ENCODE data around the gene DZIP3. TPM values are rescaled to one million over a fixed set of nuclear protein-coding genes. Genes with fewer than 3 reads are reported as not detected.

Gene DZIP3
- total and polyA plus RNA-seq, 2 of the 13 experiments (the other 11 are each of a cell fraction or from before 2014, with no cell fraction given) = 11.3 to 17.3 TPM

DNA sequence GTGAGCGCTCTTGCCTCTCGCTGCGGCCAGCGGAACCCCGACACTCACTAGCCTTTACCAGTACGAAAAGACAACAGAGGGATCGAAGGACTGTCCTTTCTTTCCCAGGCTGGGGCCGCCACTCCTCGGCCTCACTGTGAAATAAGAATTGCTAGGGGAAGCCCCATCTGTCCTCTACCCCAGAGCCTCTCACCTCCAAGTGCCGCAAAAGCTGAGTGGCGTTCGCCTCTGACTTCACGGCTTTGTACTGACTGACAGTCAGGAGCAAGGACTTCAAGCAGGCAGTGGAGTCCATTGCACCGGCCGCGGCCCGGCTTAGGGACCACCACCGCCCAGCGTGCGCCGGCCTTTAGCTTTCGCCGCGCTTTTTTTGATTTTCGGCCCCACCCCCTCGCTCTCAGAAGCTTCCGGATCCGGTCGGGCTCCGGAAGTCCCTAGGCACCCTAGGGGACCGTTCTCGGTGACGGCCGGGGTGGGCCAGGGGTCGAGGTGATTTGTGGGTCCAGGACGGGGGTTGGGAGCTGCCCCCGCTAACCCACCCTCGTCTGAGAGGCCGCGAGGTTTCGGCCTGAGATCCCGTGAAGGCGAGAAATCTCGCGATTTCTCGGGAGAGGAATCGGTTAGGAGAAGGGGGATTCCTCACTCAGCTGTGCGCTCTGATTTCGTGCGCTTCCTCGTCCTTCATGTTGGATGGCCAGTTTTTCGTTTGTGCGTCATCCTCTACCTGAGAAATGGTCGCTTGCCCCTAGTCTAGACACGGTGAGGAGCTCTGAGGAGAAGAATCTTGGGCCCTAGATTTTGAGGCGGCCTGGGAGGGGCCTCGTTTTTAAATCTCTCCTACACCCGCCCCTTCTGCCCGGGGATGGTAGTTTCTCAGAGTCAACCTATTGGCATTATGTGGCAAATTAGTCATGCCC is at the start of gene DZIP3, which contains the start of gene CIP2A (continued):
- TF ChIP-seq ZBTB49 (CRISPR knock-in tag; IDR thresholded peaks at IDR 0.05; ENCODE audit: borderline replicate concordance) = no peak
- TF ChIP-seq, protein P1, sequence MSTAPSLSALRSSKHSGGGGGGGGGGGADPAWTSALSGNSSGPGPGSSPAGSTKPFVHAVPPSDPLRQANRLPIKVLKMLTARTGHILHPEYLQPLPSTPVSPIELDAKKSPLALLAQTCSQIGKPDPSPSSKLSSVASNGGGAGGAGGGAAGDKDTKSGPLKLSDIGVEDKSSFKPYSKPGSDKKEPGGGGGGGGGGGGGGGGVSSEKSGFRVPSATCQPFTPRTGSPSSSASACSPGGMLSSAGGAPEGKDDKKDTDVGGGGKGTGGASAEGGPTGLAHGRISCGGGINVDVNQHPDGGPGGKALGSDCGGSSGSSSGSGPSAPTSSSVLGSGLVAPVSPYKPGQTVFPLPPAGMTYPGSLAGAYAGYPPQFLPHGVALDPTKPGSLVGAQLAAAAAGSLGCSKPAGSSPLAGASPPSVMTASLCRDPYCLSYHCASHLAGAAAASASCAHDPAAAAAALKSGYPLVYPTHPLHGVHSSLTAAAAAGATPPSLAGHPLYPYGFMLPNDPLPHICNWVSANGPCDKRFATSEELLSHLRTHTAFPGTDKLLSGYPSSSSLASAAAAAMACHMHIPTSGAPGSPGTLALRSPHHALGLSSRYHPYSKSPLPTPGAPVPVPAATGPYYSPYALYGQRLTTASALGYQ (CRISPR knock-in tag; IDR thresholded peaks at IDR 0.05) = peak; percentile 59
- no peak for TF ChIP-seq ATRX (CRISPR knock-in tag; IDR thresholded peaks at IDR 0.05; ENCODE audit: borderline replicate concordance)
- TF ChIP-seq ZNF513 (CRISPR knock-in tag; conservative IDR thresholded peaks at IDR 0.05) = no peak
- TF ChIP-seq PTBP1 (IDR thresholded peaks at IDR 0.05; ENCODE audit: low read depth, low read length, poor library complexity, severe bottlenecking) = no peak
- no peak for TF ChIP-seq ZNF296 (CRISPR knock-in tag; conservative IDR thresholded peaks at IDR 0.05)
- no peak for TF ChIP-seq HMGA1 (CRISPR knock-in tag; conservative IDR thresholded peaks at IDR 0.05)
- no peak for TF ChIP-seq TEAD3 (CRISPR knock-in tag; optimal IDR thresholded peaks at IDR 0.05; ENCODE audit: borderline replicate concordance)
- TF ChIP-seq, protein P2, sequence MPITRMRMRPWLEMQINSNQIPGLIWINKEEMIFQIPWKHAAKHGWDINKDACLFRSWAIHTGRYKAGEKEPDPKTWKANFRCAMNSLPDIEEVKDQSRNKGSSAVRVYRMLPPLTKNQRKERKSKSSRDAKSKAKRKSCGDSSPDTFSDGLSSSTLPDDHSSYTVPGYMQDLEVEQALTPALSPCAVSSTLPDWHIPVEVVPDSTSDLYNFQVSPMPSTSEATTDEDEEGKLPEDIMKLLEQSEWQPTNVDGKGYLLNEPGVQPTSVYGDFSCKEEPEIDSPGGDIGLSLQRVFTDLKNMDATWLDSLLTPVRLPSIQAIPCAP (CRISPR knock-in tag; IDR thresholded peaks at IDR 0.05; ENCODE audit: low read depth) = no peak
- TF ChIP-seq NRL (CRISPR knock-in tag; IDR thresholded peaks at IDR 0.05; ENCODE audit: borderline replicate concordance) = no peak
- no peak for TF ChIP-seq CBX2 (IDR thresholded peaks at IDR 0.05; ENCODE audit: low read depth, low read length)
- no peak for TF ChIP-seq CBX2 (CRISPR knock-in tag; IDR thresholded peaks at IDR 0.05; ENCODE audit: low read depth)
- TF ChIP-seq, protein P3, sequence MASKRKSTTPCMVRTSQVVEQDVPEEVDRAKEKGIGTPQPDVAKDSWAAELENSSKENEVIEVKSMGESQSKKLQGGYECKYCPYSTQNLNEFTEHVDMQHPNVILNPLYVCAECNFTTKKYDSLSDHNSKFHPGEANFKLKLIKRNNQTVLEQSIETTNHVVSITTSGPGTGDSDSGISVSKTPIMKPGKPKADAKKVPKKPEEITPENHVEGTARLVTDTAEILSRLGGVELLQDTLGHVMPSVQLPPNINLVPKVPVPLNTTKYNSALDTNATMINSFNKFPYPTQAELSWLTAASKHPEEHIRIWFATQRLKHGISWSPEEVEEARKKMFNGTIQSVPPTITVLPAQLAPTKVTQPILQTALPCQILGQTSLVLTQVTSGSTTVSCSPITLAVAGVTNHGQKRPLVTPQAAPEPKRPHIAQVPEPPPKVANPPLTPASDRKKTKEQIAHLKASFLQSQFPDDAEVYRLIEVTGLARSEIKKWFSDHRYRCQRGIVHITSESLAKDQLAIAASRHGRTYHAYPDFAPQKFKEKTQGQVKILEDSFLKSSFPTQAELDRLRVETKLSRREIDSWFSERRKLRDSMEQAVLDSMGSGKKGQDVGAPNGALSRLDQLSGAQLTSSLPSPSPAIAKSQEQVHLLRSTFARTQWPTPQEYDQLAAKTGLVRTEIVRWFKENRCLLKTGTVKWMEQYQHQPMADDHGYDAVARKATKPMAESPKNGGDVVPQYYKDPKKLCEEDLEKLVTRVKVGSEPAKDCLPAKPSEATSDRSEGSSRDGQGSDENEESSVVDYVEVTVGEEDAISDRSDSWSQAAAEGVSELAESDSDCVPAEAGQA (IDR thresholded peaks at IDR 0.05; ENCODE audit: low read depth) = peak; percentile 14; the same call in 1 of the 2 replicates
- TF ChIP-seq, protein P3 (CRISPR knock-in tag; IDR thresholded peaks at IDR 0.05; ENCODE audit: borderline replicate concordance) = no peak
- peak; percentile 25 for TF ChIP-seq NR2F6 (IDR thresholded peaks at IDR 0.05)
- TF ChIP-seq NR2F6 (CRISPR knock-in tag; IDR thresholded peaks at IDR 0.05) = peak; percentile 78; the same call in 1 of the 2 replicates
